ENCODE measurements around the gene OR4N5. TPM values are rescaled to one million over a fixed set of nuclear protein-coding genes. Genes with fewer than 3 reads are reported as not detected.

OR4N5 gene
- total RNA-seq, 4 donors from 2014 or later = not detected

DNA sequence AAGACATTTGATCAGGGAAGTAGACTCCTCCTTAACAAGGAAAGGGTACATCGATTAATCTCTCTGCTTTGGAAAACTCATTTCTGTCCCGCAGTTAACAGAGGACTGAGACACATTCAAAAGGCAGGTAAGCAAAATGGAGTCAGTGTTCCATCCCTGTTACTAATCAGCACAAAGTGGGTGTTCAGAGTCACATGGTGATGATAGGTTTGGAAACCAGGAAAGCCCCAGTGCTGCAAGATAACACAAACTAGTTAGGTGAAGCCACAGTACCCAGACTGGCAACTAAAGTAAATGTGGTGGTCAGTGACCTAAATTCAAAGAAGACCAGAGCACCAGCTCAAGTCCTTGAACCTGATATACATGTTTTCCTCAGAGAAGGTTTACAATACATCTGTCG, 26.3 kb upstream of the OR4N5 start:
- H3K4me3 ChIP-seq = no peak overlapping the region

DNA sequence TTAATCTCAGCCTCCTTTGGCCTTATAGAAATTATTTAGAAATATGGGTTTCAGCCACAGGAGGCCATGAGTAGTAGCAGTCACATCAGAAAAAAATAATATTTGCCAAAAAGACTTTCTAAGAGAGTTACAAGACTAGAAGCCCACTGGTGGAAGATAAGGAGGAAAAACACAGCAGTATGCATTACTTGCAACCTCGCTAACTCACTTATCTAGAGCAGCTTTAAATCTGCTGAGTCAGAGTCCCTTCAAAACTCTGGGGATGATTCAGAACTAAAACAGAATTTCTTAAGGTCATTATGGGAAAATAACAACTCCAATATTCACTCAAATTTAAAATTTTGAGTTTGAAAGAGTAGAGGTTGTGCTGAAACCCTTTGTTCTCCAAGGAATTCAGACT, 21.9 kb upstream of the OR4N5 start:
- Histone ChIP-seq H3K4me1 (no peaks in the 10 kb centered on the region), H3K27me3 (no peaks in the 10 kb centered on the region), H3K27ac (no peak overlapping the region), H3K4me3 (no peak overlapping the region), H3K9me3 (peaks cover 0 to 23% (median 0%) of the 10 kb centered on the region in 3 donors), H3K36me3 (no peaks in the 10 kb centered on the region)
- 25 to 50% methylated on average over 1 of the region's 1 CpG for WGBS, 2 donors (ENCODE audit: low coverage in 1 of 2)
- TF ChIP-seq POLR2A (IDR thresholded peaks at IDR 0.05) (no peak), POLR2AphosphoS5 (IDR thresholded peaks at IDR 0.05) (no peak)
- no peak for ATAC-seq

More for the DNA sequence above, 26.3 kb upstream of the OR4N5 start:
- no peak overlapping the region for H3K27ac ChIP-seq
- no peaks in the 10 kb centered on the region for H3K9me3 ChIP-seq
- no peak for TF ChIP-seq POLR2AphosphoS5 (IDR thresholded peaks at IDR 0.05)
- TF ChIP-seq POLR2A (IDR thresholded peaks at IDR 0.05) = no peak
- no peaks in the 10 kb centered on the region for H3K4me1 ChIP-seq
- no peaks in the 10 kb centered on the region for H3K36me3 ChIP-seq
- H3K27me3 ChIP-seq = no peaks in the 10 kb centered on the region
- ATAC-seq = no peak
- 81 to 86% methylated on average over 3 of the region's 3 CpGs for WGBS, 2 donors (ENCODE audit: low coverage in 1 of 2)

DNA sequence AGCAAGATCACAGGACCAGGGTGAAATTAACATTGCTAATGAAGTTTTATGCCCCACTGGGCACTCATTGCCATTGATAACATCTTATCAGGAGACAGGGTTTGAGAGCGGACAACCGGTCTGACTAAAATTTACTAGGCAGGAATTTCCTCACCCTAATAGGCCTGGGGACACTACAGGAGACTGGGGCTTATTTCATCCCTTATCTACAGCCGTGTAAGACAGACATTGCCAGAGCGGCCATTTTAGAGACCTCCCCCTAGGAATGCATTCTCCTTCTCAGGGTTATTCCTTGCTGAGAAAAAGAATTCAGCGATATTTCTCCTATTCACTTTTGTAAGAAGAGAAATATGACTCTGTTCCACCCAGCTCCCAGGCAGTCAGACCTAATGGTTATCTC, 19.8 kb upstream of the OR4N5 start:
- TF ChIP-seq, protein P1, sequence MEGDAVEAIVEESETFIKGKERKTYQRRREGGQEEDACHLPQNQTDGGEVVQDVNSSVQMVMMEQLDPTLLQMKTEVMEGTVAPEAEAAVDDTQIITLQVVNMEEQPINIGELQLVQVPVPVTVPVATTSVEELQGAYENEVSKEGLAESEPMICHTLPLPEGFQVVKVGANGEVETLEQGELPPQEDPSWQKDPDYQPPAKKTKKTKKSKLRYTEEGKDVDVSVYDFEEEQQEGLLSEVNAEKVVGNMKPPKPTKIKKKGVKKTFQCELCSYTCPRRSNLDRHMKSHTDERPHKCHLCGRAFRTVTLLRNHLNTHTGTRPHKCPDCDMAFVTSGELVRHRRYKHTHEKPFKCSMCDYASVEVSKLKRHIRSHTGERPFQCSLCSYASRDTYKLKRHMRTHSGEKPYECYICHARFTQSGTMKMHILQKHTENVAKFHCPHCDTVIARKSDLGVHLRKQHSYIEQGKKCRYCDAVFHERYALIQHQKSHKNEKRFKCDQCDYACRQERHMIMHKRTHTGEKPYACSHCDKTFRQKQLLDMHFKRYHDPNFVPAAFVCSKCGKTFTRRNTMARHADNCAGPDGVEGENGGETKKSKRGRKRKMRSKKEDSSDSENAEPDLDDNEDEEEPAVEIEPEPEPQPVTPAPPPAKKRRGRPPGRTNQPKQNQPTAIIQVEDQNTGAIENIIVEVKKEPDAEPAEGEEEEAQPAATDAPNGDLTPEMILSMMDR (IDR thresholded peaks at IDR 0.05) = no peak
- TF ChIP-seq POLR2A (IDR thresholded peaks at IDR 0.05) = no peak
- TF ChIP-seq POLR2AphosphoS5 (IDR thresholded peaks at IDR 0.05) = no peak
- no peak for ATAC-seq
- no peaks in the 10 kb centered on the region for H3K36me3 ChIP-seq
- H3K4me3 ChIP-seq = no peak overlapping the region
- H3K27ac ChIP-seq = no peak overlapping the region
- peaks cover 0 to 23% (median 0%) of the 10 kb centered on the region in 3 donors for H3K9me3 ChIP-seq
- no peaks in the 10 kb centered on the region for H3K27me3 ChIP-seq
- H3K4me1 ChIP-seq = no peaks in the 10 kb centered on the region
- WGBS, 2 donors (ENCODE audit: low coverage in 1 of 2) = 71 to 85% methylated on average over 2 to 3 of the region's 5 CpGs

DNA sequence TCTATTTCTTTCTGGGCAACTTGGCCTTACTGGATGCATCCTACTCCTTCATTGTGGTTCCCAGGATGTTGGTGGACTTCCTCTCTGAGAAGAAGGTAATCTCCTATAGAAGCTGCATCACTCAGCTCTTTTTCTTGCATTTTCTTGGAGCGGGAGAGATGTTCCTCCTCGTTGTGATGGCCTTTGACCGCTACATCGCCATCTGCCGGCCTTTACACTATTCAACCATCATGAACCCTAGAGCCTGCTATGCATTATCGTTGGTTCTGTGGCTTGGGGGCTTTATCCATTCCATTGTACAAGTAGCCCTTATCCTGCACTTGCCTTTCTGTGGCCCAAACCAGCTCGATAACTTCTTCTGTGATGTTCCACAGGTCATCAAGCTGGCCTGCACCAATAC, 5.3 kb downstream of the OR4N5 start:
- Histone ChIP-seq H3K27me3 (no peaks in the 10 kb centered on the region), H3K27ac (no peak overlapping the region), H3K4me1 (no peaks in the 10 kb centered on the region), H3K36me3 (no peaks in the 10 kb centered on the region), H3K9me3 (no peaks in the 10 kb centered on the region), H3K4me3 (no peak overlapping the region)
- ATAC-seq = no peak
- WGBS, 2 donors (ENCODE audit: low coverage in 1 of 2) = 31% methylated on average over 7 of the region's 7 CpGs; no CpG with 5 or more reads in 1 of the 2 donors
- TF ChIP-seq POLR2A (IDR thresholded peaks at IDR 0.05) (no peak), EP300 (IDR thresholded peaks at IDR 0.05) (no peak), POLR2AphosphoS5 (IDR thresholded peaks at IDR 0.05) (no peak)
- TF ChIP-seq, protein P1 (IDR thresholded peaks at IDR 0.05) = no peak

DNA sequence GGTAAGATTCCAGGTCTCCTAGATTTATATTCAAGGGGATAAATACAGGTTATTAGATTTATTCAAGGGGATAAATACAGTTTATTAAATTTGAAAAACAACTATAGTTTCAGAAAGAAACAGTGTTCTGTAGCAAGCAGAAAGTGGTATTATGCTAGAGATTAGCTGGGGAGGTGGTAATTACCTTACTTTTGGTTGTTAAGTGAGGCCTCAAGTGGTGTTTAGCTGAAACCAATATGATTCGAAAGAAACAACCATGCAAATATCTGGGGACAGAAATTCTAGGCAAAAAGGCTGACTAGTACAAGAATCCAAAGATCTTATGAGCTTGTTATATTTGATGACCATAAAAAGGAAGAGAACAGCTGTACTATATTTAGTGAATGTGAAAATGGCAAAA, 6.2 kb downstream of the OR4N5 start:
- TF ChIP-seq, protein P1 (IDR thresholded peaks at IDR 0.05) = no peak
- TF ChIP-seq POLR2A (IDR thresholded peaks at IDR 0.05) (no peak), POLR2AphosphoS5 (IDR thresholded peaks at IDR 0.05) (no peak), EP300 (IDR thresholded peaks at IDR 0.05) (no peak)
- Histone ChIP-seq H3K36me3 (no peaks in the 10 kb centered on the region), H3K27me3 (no peaks in the 10 kb centered on the region), H3K4me1 (no peaks in the 10 kb centered on the region), H3K27ac (no peak overlapping the region), H3K9me3 (no peaks in the 10 kb centered on the region), H3K4me3 (no peak overlapping the region)
- WGBS, 2 donors (ENCODE audit: low coverage in 1 of 2) = 31 to 67% methylated on average over 1 of the region's 1 CpG
- ATAC-seq = no peak

DNA sequence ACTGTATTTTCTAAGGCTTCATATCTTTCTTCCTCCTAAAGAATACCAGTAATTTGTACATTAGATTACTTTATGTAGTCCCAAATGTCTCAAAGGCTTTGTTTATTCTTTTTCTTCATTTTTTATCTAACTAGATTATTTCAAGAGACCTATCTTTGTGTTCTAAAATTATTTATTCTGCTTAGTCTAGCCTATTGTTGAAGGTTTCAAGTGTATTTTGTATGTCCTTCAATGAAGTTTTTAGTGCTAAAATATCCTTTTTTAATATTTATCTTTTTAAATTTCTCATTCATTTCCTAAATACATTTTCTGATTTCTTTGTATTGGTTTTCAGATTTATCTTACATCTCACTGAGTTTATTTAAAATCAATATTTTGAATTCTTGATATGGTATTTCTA, 25.8 kb downstream of the OR4N5 start:
- H3K27me3 ChIP-seq = no peaks in the 10 kb centered on the region
- no peak overlapping the region for H3K27ac ChIP-seq
- H3K4me1 ChIP-seq = no peaks in the 10 kb centered on the region
- H3K36me3 ChIP-seq = no peaks in the 10 kb centered on the region
- TF ChIP-seq POLR2A (IDR thresholded peaks at IDR 0.05) (no peak), POLR2AphosphoS5 (IDR thresholded peaks at IDR 0.05) (no peak), EP300 (IDR thresholded peaks at IDR 0.05) (no peak)
- TF ChIP-seq, protein P1 (IDR thresholded peaks at IDR 0.05) = no peak
- H3K9me3 ChIP-seq = peaks cover 0 to 22% (median 0%) of the 10 kb centered on the region in 3 donors
- no peak for ATAC-seq
- H3K4me3 ChIP-seq = no peak overlapping the region

All from gastroesophageal sphincter (tissue), 4 donors.